HFFc6 (cell line): ENCODE data around the gene NABP2. TPM values are rescaled to one million over a fixed set of nuclear protein-coding genes. Genes with fewer than 3 reads are reported as not detected.

ENCODE experiments used
- DNase-seq: peaks from one replicate; pipeline ENCODE4 v3.0.0-alpha.2; 2018
- H3K27ac Mint-ChIP-seq: 2 replicates; pipeline ENCODE4 v1.8.0; 2020; ENCODE audit warnings: mild to moderate bottlenecking, mixed read lengths
- H3K27me3 Mint-ChIP-seq: 2 replicates; pipeline ENCODE4 v1.8.0; 2021; ENCODE audit warnings: mild to moderate bottlenecking, moderate library complexity, mixed read lengths; ENCODE audit not compliant: insufficient read depth
- H3K36me3 Mint-ChIP-seq: 2 replicates; pipeline ENCODE4 v1.8.0; 2021; ENCODE audit warnings: low read depth, mixed read lengths
- H3K4me1 Mint-ChIP-seq: 2 replicates; pipeline ENCODE4 v1.8.0; 2020; ENCODE audit warnings: low read depth, mixed read lengths
- H3K4me3 Mint-ChIP-seq: 2 replicates; pipeline ENCODE4 v1.8.0; 2020; ENCODE audit warnings: mild to moderate bottlenecking, moderate library complexity, mixed read lengths
- H3K9me3 Mint-ChIP-seq: 2 replicates; pipeline ENCODE4 v1.8.0; 2020; ENCODE audit warnings: mild to moderate bottlenecking, mixed read lengths
- total RNA-seq, 6 experiments: library from RNA; stranded (reverse); fragmentation: NEBNext Ultra II Directional; extraction: Animal tissue kit (Norgen Biotek cat#: 25700); gene quantifications; 2 replicates in 1 of 6; 3 replicates in 5 of 6; pipeline ENCODE4 v1.2.3, GENCODE V29; 2021
- TF ChIP-seq, protein P1 (sequence below): fragments of 200-600 bp; sonication (generic); IDR thresholded peaks from 2 replicates; pipeline ENCODE4 v1.5.0; 2021; ENCODE audit warnings: antibody characterized with exemption, mild to moderate bottlenecking

Gene NABP2
- total RNA-seq, 6 experiments from 2014 or later: 46.8 to 53.6 (median 49.4) TPM

- Mint-ChIP-seq H3K27ac (no peak overlapping the region), H3K9me3 (no peaks in the 10 kb centered on the region), H3K4me1 (no peaks in the 10 kb centered on the region), H3K27me3 (no peaks in the 10 kb centered on the region), H3K36me3 (peaks cover 22% of the 10 kb centered on the region), H3K4me3 (no peak overlapping the region)
- DNase-seq: no peak
- TF ChIP-seq, protein P1, sequence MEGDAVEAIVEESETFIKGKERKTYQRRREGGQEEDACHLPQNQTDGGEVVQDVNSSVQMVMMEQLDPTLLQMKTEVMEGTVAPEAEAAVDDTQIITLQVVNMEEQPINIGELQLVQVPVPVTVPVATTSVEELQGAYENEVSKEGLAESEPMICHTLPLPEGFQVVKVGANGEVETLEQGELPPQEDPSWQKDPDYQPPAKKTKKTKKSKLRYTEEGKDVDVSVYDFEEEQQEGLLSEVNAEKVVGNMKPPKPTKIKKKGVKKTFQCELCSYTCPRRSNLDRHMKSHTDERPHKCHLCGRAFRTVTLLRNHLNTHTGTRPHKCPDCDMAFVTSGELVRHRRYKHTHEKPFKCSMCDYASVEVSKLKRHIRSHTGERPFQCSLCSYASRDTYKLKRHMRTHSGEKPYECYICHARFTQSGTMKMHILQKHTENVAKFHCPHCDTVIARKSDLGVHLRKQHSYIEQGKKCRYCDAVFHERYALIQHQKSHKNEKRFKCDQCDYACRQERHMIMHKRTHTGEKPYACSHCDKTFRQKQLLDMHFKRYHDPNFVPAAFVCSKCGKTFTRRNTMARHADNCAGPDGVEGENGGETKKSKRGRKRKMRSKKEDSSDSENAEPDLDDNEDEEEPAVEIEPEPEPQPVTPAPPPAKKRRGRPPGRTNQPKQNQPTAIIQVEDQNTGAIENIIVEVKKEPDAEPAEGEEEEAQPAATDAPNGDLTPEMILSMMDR: no peak
Measured at GRCh38 chr12:56247923-56248322, 23.8 kb downstream of the NABP2 start.

DNA sequence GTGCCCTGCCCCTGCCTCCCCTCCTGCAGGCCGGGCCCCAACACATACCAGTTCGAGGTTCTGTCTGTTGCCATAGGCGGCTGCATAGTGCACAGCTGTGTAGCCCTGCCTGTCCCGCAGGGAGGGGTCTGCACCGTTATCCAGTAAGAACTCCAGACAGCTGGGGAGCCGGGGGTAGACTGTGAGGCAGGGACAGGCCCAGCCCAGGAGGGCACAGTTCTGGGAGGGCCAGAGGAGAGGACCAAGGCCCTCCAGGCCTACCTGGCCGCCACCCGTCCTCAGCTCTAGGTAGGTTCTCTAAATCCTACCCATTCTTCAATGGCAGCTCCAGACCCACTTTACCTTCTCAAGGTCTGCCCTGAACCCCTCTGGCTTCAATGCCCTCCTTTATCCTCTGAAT, 24.6 kb downstream of the NABP2 start:
- Mint-ChIP-seq H3K4me1 (no peaks in the 10 kb centered on the region), H3K36me3 (peaks cover 28% of the 10 kb centered on the region), H3K4me3 (no peak overlapping the region), H3K9me3 (no peaks in the 10 kb centered on the region), H3K27ac (no peak overlapping the region), H3K27me3 (no peaks in the 10 kb centered on the region)
- TF ChIP-seq, protein P1: no peak
- DNase-seq: no peak

GRCh38 chr12:56252649-56253048, 28.5 kb downstream of the NABP2 start:
- H3K4me3 Mint-ChIP-seq: no peak overlapping the region
- TF ChIP-seq, protein P1: no peak
- no peak for DNase-seq
- no peak overlapping the region for H3K27ac Mint-ChIP-seq
- peaks cover 50% of the 10 kb centered on the region for H3K36me3 Mint-ChIP-seq
- peaks cover 23% of the 10 kb centered on the region for H3K4me1 Mint-ChIP-seq
- H3K9me3 Mint-ChIP-seq: no peaks in the 10 kb centered on the region
- H3K27me3 Mint-ChIP-seq: no peaks in the 10 kb centered on the region

DNA sequence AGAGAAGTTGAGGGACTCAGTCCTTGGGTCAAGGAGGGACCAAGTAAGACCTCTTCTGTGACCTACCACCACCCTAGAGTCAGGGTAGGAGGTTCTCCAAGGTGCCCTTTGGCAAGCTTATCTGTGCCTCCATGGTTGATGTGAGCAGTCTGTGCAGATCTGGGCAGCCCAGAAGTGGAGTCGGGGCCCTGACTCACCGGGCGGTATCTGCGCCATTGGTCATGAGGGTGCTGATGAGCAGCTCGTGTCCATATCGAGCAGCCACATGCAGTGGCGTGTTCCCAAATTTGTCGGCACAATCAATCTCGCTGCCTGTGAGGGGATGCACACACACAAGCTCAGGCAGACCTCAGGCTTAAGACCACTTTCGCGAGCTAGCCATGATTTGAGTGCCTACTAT, 28.9 kb downstream of the NABP2 start:
- no peak overlapping the region for H3K27ac Mint-ChIP-seq
- H3K27me3 Mint-ChIP-seq: no peaks in the 10 kb centered on the region
- H3K36me3 Mint-ChIP-seq: peaks cover 50% of the 10 kb centered on the region
- H3K4me1 Mint-ChIP-seq: peaks cover 23% of the 10 kb centered on the region
- no peak overlapping the region for H3K4me3 Mint-ChIP-seq
- TF ChIP-seq, protein P1: no peak
- DNase-seq: no peak
- no peaks in the 10 kb centered on the region for H3K9me3 Mint-ChIP-seq

GRCh38 chr12:56255671-56256070, 31.5 kb downstream of the NABP2 start:
- Mint-ChIP-seq H3K4me1 (peaks cover 37% of the 10 kb centered on the region), H3K36me3 (peaks cover 50% of the 10 kb centered on the region), H3K27me3 (no peaks in the 10 kb centered on the region), H3K27ac (peak overlapping the region; percentile 62), H3K9me3 (no peaks in the 10 kb centered on the region), H3K4me3 (no peak overlapping the region; the same call in 1 of the 2 replicates)
- TF ChIP-seq, protein P1: no peak
- DNase-seq: no peak
